ENCODE measurements around the gene EDDM3A. TPM values are rescaled to one million over a fixed set of nuclear protein-coding genes. Genes with fewer than 3 reads are reported as not detected.
"Not testable (repeated sequence)": the region's sequence is repeated elsewhere in the genome, so short reads cannot be mapped to it uniquely, and the experiment has no call there.

The EDDM3A gene
- total RNA-seq = not detected in 2 replicates

GRCh38 chr14:20745571-20746358 lies at the start of gene EDDM3A:
Gene EDDM3A (plus strand): TSS chr14:20745887. CDS start chr14:20747581, 1,694 bp downstream.
- intact Hi-C loops (cut with micrococcal nuclease) = no loop called here

DNA sequence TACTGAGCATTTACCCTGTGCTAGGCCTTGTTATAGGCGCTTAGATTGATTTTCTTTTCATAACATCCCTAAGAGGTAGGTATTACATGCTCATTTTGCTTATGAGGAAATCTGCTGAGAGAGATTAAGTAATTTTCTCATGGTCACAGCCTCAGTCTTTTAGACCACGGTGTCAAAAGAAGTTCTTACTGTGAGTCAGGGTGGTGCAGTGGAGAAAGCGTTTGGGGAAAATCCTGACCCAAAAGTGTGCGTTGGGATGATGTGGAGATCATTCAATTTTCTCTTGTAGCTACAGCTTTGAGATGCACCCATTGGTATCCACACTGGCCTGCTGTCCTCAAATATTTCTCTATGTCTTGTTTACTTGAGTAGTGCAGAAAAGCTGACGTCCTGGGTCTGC lies 48.9 kb upstream of the EDDM3A start:
- intact Hi-C loops (cut with micrococcal nuclease) = loop anchor here (1.0 kb wide), 3 partner anchors 159 to 275 kb away; no protein-coding TSS in a partner anchor

GRCh38 chr14:20697273-20698017 lies 48.2 kb upstream of the EDDM3A start:
- intact Hi-C loops (cut with micrococcal nuclease) = loop anchor here (1.0 kb wide), 3 partner anchors 158 to 274 kb away; no protein-coding TSS in a partner anchor

- intact Hi-C loops (cut with micrococcal nuclease) = no loop called here
Observed at GRCh38 chr14:20698018-20698329, 47.7 kb upstream of the EDDM3A start.

GRCh38 chr14:20698934-20699333 lies 46.8 kb upstream of the EDDM3A start:
- intact Hi-C loops (cut with micrococcal nuclease) = no loop called here

- intact Hi-C loops (cut with micrococcal nuclease) = no loop called here
Observed at GRCh38 chr14:20699931-20700330, 45.8 kb upstream of the EDDM3A start.

GRCh38 chr14:20700965-20701364 lies 44.7 kb upstream of the EDDM3A start:
- intact Hi-C loops (cut with micrococcal nuclease) = not testable (repeated sequence)

DNA sequence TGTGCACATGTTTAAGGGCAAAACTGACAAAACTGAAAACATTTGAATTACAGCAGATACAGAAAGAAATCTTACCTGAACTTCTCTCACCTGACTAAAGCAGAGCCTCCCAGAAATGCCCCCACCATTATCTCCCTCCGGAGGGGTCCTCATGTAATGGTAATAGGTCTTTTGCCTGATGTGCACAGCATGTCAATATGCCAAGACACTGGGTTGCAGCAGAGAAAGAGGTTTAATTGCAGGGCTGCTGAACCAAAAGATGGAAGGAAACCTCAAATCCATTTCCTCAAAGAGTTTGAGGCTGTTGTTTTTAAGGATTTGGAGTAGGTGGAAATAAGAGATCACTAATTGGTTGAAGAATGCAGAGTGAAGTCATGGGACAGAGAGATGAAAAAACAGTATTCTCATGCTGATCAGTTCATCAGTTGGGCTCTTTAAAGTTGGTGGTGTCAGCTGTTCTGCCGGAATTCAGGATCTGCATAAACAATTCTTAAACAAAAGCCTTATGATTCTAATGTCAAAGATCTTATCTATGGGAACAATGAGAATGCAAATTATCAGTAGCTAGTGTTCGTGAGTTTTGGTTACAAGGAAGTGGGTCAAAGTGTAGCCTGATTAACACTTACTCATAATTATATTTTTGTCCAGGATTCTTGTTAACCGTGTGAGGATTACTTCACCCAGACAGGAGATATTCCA lies 38.9 kb upstream of the EDDM3A start:
- intact Hi-C loops (cut with micrococcal nuclease) = no loop called here

- intact Hi-C loops (cut with micrococcal nuclease) = no loop called here
Observed at GRCh38 chr14:20707622-20708021, 38.1 kb upstream of the EDDM3A start.

DNA sequence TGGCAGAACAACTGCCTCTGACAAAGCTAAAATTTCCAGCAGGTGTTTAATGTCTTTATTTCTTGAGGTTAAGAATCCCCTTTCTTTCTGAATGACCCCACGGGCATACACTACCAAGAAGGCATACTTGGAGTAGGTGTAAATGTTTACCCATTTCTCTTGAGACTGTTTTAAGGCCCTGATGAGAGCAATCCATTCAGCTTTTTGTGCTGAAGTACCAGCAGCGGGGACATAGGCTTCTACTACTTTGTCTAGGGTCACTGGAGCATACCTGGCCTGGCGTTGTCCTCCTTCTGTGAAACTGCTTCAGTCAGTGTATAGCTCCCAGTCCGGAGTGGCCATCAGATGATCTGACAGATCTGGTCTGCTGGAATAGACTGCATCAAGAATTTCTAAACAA lies 34.4 kb upstream of the EDDM3A start:
- intact Hi-C loops (cut with micrococcal nuclease) = no loop called here

DNA sequence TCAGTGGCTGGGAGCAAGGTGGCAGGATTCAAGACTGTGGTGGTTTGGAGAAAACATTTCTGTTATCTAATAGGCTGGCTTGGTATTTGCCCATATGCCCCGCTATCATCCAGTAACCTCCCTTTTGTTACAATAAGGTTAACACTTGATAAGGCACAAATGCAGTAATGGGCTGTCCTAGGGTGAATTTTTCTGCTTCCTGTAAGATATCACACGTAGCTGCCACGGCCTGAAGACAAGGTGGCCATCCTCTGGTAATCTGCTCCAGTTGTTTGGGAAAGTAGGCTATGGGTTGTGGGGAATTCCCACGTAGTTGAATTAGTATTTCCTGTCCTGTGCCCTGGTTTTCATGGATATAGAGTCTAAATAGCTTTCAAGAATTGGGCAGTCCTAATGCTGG lies 34.0 kb upstream of the EDDM3A start:
- intact Hi-C loops (cut with micrococcal nuclease) = no loop called here

DNA sequence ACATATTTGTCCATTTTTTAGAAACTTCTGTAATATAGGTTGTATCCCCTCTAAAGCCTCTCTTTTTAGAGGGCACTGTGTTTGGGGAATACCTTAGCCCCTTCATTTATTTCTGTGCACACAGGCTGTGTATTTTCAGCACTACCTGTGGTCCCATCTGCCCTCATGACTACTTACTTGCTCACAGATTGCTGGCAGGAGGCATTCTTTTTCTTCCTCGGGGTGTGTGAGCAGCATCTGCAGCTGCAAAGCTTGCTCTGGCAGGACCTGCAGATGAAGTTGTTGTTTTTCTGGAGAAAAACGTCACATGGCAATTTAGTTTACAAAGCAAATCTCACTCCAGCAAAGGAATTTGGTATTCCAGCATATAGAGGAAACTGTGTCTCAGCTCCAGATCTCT lies 32.8 kb upstream of the EDDM3A start:
- intact Hi-C loops (cut with micrococcal nuclease) = no loop called here

DNA sequence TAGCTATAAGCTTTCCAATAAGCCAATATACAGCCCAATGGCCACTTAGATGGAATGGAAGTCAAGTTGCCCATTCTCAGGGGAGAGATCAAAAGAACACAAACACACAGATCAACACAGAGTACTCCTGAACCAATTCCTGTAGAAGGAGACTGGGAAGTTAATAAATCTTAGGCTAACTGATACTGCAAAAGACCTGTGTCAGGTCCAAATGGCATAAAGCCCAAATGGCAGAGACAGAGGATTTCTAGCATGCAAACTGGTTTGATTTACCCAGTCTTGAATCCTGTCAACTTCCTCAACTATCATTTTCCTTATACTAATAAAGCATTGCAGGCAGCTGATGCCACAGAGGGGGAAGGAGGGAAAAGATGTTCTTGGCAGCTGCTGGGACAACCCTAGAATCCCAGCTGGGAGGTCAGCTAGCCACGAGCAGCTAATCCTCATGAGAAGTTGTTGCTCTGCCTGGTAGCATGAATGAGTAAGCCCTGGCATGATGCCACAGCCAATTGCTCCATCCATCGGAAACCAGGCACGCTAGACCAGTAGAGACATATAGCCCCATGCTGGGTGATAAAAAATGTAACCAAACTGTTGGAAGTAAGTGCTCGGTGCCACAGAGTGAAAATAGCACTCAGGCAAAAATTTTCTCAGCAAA lies 31.0 kb upstream of the EDDM3A start:
- intact Hi-C loops (cut with micrococcal nuclease) = no loop called here

DNA sequence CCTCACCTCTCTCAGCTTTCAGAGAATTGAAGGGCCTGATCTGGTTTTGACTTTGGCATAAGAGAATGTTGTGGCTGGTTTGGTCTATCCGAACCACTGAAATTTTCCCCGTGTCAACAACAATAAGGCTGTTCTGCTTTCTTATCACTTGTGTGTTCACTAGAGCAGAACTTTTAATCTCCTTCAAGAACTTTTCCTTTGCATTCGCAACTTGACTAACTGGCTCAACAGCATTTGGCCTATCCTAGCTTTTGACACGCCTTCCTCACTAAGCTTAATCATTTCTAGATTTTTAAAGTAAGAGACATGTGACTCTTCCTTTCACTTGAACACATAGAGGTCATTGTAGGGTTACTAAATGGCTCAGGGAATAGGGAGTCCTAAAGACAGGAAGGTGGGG lies 25.9 kb upstream of the EDDM3A start:
- intact Hi-C loops (cut with micrococcal nuclease) = no loop called here

DNA sequence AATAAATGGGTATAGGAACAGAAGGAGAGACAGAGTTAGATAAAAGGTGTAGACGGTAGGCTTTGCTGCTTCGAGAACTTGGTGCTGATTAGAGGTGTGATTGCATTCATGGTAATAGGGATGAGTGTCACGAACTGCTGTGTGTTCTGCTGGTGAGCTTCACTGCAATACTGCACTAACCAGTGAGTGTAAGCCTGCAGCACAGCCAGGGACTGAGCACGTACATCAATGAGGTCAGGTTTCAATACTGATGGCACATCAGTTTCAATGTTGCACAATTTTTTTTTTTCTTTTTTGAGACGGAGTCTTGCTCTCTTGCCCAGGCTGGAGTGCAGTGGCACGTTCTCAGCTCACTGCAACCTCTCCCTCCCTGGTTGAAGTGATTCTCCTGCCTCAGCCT lies 24.9 kb upstream of the EDDM3A start:
- intact Hi-C loops (cut with micrococcal nuclease) = no loop called here

GRCh38 chr14:20722016-20722415 lies 23.7 kb upstream of the EDDM3A start:
- intact Hi-C loops (cut with micrococcal nuclease) = no loop called here

- intact Hi-C loops (cut with micrococcal nuclease) = no loop called here
Observed at GRCh38 chr14:20723488-20723887, 22.2 kb upstream of the EDDM3A start.

DNA sequence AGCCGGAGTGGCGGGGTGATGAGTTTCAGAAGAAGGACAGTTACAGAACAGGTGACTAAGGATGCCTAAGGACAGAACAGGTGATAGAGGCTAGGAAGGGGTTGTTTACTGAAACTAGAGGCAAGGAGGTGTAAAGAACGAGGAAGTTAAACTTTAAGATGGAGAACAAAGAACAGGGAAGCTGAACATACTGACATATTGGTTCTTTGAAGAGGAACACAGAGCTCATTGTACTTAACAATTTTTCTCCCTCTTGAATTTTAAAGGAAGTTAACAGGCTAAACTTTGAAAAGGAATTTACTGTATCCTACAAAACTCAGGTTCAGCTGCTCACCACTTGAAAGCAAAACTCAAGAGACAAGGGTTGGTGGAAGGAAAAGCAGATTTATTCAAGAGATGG lies 19.6 kb upstream of the EDDM3A start:
- intact Hi-C loops (cut with micrococcal nuclease) = not testable (repeated sequence)

- intact Hi-C loops (cut with micrococcal nuclease) = no loop called here
Observed at GRCh38 chr14:20726531-20726930, 19.2 kb upstream of the EDDM3A start.

DNA sequence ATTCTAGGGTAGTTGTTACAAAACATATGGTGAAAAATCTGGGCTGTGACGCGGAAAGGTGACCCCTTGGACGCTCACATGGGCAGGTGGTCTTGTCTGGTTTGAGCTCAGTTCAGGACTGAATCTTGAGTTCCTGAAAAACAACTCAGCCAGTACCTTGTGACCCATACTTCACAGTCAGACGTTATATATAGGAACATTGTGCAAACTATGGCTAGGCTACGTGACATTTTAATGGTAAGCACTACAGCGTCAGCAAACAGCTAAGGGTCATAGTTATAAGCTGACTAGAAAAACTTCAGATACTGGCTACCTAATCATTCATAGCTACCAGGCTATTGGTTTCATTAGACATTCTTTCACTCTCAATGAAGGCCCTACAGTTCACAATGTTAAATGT lies 14.8 kb upstream of the EDDM3A start:
- intact Hi-C loops (cut with micrococcal nuclease) = no loop called here

DNA sequence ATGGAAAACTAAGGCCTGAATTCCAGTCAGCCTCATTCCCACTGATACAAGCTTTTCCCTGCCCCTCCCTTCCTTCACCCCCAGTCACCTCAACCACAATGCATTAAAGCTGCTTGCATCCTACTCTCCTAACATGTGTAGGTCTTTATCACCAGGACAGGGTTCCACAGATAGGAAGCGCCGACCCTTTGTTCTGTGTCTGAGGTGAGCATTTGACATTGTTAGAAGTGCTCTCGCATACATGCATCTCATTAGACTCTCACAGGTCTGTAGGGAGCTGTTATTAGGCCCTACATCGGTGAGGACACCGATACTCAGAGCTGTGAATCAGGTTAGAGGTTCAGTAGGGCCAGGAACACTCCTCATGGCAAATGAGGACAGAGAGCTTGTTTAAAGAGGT lies 13.2 kb upstream of the EDDM3A start:
- intact Hi-C loops (cut with micrococcal nuclease) = no loop called here

Measured in T-helper 2 cell treated with Interferon-gamma antibody and Interleukin-4, amounts not matched to agents 100 ng/mL and 5 ng/mL, for 36 hours (primary cell).